ENCODE measurements around the gene LRBA.

- TF ChIP-seq CTCF (IDR thresholded peaks at IDR 0.05; ENCODE audit: low read length) (peak; percentile 43; the same call in 1 of the 2 replicates), EZH2 (IDR thresholded peaks at IDR 0.05; ENCODE audit: borderline replicate concordance, low read length) (no peak)
These were observed 186.9 kb downstream of the LRBA start for GRCh38 chr4:150828159-150828558.

Measured in OCI-LY1 (cell line).